Prostate gland (tissue), 2 donors: ENCODE data around the gene SPNS1.

Experiments used
- CTCF ChIP-seq, 4 experiments: fragments of 200-600 bp in 2 of 4; fragments of 450-650 bp in 2 of 4; sonication (generic) in 2 of 4; IDR thresholded peaks; 1 replicate in 3 of 4; 2 replicates in 1 of 4; pipeline ENCODE4 v1.5.1; 2016 to 2019; ENCODE audit warnings: antibody characterized with exemption in 4 of 4, mild to moderate bottlenecking in 2 of 4, moderate library complexity in 2 of 4
- POLR2A ChIP-seq: fragments of 450-650 bp; IDR thresholded peaks from one replicate; pipeline ENCODE4 v1.6.1; 2016; ENCODE audit warnings: antibody characterized with exemption, mild to moderate bottlenecking
- POLR2AphosphoS5 ChIP-seq: sonication (generic); formaldehyde crosslinking; IDR thresholded peaks from one replicate; pipeline ENCODE4 v1.6.1; 2017; ENCODE audit warnings: antibody characterized with exemption

DNA sequence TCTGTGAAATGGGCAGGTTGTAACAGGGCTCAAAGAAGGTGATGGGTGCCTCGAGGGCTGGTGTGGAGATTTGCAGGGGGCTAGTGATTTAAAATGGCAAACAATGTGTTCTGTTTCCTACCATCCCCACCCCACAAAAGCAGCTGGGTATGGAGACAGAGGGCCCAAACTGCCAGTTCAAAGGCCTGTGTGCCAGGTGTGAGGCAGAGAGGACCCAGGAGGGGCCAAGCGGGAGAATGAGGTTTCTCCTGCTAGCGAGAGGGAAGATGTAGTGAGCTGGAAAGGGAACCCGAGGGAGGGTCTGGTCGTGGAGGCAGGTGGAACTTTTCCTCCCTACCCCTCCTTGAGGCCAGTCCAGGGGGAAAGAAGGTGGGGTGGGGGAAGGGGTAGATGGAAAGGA, 49.7 kb downstream of the SPNS1 start:
- TF ChIP-seq CTCF (IDR thresholded peaks at IDR 0.05) (no peak), POLR2AphosphoS5 (no peak), POLR2A (no peak)
